ENCODE results near the gene TBC1D14. TPM values are rescaled to one million over a fixed set of nuclear protein-coding genes. Genes with fewer than 3 reads are reported as not detected.

The TBC1D14 gene
- polyA plus RNA-seq, 3 donors, result 36.3 to 44.7 (median 39.3) TPM

DNA sequence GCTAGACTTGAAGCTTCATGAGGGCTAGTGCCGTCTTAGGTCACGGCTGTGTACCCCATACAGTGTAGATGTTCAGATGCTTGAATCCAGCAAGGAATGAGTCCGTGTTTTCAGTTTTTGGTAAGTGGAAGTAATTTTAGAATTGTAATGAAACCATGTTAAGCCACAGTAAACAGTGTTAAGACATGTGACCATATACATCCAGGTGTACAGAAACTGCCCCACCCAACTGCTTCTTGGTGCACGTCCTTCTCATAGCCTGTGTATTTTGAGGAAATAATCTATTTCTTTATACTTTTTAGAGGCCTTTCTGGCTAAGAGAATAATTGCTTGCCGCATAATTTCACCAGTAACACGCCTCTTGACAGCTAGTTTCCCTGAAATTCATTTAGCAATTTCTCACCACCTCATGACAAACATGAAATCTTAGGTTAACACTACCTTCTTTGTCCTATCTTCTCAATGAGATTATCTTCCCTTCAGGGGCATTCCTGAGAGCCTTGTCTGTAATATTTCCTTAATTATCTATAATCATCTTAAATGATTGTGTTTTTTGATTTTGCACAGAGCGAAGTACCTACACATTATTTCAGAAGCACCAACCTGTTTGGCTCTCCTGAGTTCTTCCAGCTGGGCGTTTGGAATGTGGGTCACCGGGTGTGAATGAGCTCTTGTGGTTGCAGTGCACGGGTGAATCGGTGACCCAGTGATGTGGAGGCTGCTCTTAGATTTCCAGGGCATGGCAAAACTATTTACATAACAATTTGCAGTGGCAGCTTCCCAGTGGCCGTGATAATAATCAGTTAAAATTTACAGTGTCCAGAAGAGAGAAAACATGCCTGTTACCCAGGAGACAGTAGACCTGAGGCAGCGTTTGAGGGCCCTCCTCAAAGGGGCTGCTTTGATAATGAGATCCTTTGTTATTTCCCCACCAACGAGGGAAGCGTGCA lies 83.4 kb downstream of the TBC1D14 start:
- H3K4me1 Mint-ChIP-seq, result peaks cover 49% of the 10 kb centered on the region
- H3K4me3 Mint-ChIP-seq, result no peak overlapping the region
- intact Hi-C loops (cut with micrococcal nuclease), result no loop called here
- Histone ChIP-seq H3K4me2 (replicated peaks; ENCODE audit: extremely low read depth, low read length, poor library complexity, severe bottlenecking) (no peak overlapping the region), H3K9ac (ENCODE audit: insufficient read depth, low read length, poor library complexity, severe bottlenecking) (no peak overlapping the region), H2AFZ (ENCODE audit: insufficient read depth, low read depth, low read length, poor library complexity, severe bottlenecking) (no peak overlapping the region), H4K20me1 (ENCODE audit: insufficient read depth, low read length) (peaks cover 83% of the 10 kb centered on the region), H3K27ac (ENCODE audit: low read depth in 1 of 2, low read length in 2 of 2) (peak overlapping the region in 1 of 2 donors; percentile 69), H3K4me3 (replicated peaks in 1 of 3; ENCODE audit: low read depth in 2 of 3, low read length in 3 of 3) (no peak overlapping the region), H3K36me3 (replicated peaks in 1 of 2; ENCODE audit: control insufficient read depth in 1 of 2, insufficient read depth in 2 of 2, low read length in 2 of 2) (peaks cover 22 to 46% of the 10 kb centered on the region in 2 donors), H3K79me2 (ENCODE audit: insufficient read depth, low read length) (peaks cover 67% of the 10 kb centered on the region), H3K9me3 (replicated peaks in 1 of 2; ENCODE audit: control insufficient read depth in 1 of 2, insufficient read depth in 1 of 2, low read length in 2 of 2) (no peaks in the 10 kb centered on the region), H3K27me3 (ENCODE audit: control insufficient read depth in 2 of 2, insufficient read depth in 2 of 2, low read length in 2 of 2) (no peaks in the 10 kb centered on the region), H3K4me1 (ENCODE audit: control insufficient read depth in 1 of 2, insufficient read depth in 2 of 2, low read length in 2 of 2) (peaks cover 36 to 49% of the 10 kb centered on the region in 2 donors)
- peaks cover 0 to 3% (median 2%) of the 10 kb centered on the region in 3 donors for H3K27me3 Mint-ChIP-seq (ENCODE audit: low read depth in 3 of 3)
- 98% methylated on average over 9 of the region's 15 CpGs for WGBS (ENCODE audit: insufficient coverage)
- DNase-seq, result no peak
- H3K36me3 Mint-ChIP-seq, result peaks cover 40 to 59% of the 10 kb centered on the region in 2 donors
- no peaks in the 10 kb centered on the region for H3K9me3 Mint-ChIP-seq
- no peak for TF ChIP-seq CTCF (IDR thresholded peaks at IDR 0.05)
- peak overlapping the region in 2 of 7 donors; percentile 22 to 87 for H3K27ac Mint-ChIP-seq

- Histone ChIP-seq H4K20me1 (ENCODE audit: insufficient read depth, low read length) (peaks cover 76% of the 10 kb centered on the region), H3K36me3 (replicated peaks in 1 of 2; ENCODE audit: control insufficient read depth in 1 of 2, insufficient read depth in 2 of 2, low read length in 2 of 2) (peaks cover 45 to 71% of the 10 kb centered on the region in 2 donors), H3K79me2 (ENCODE audit: insufficient read depth, low read length) (peaks cover 37% of the 10 kb centered on the region), H3K9ac (ENCODE audit: insufficient read depth, low read length, poor library complexity, severe bottlenecking) (no peak overlapping the region), H3K9me3 (replicated peaks in 1 of 2; ENCODE audit: control insufficient read depth in 1 of 2, insufficient read depth in 1 of 2, low read length in 2 of 2) (no peaks in the 10 kb centered on the region), H3K27me3 (ENCODE audit: control insufficient read depth in 2 of 2, insufficient read depth in 2 of 2, low read length in 2 of 2) (no peaks in the 10 kb centered on the region), H2AFZ (ENCODE audit: insufficient read depth, low read depth, low read length, poor library complexity, severe bottlenecking) (no peak overlapping the region), H3K4me2 (replicated peaks; ENCODE audit: extremely low read depth, low read length, poor library complexity, severe bottlenecking) (no peak overlapping the region), H3K27ac (ENCODE audit: low read depth in 1 of 2, low read length in 2 of 2) (no peak overlapping the region), H3K4me3 (replicated peaks in 1 of 3; ENCODE audit: low read depth in 2 of 3, low read length in 3 of 3) (no peak overlapping the region), H3K4me1 (ENCODE audit: control insufficient read depth in 1 of 2, insufficient read depth in 2 of 2, low read length in 2 of 2) (peaks cover 31 to 34% of the 10 kb centered on the region in 2 donors)
- H3K4me1 Mint-ChIP-seq, result peaks cover 34% of the 10 kb centered on the region
- H3K36me3 Mint-ChIP-seq, result peaks cover 66 to 79% of the 10 kb centered on the region in 2 donors
- no peaks in the 10 kb centered on the region for H3K9me3 Mint-ChIP-seq
- no peak for TF ChIP-seq CTCF (IDR thresholded peaks at IDR 0.05)
- DNase-seq, result no peak
- intact Hi-C loops (cut with micrococcal nuclease), result loop anchor here in 1 of 2 donors (5.0 kb wide), 1 partner anchor 41 kb away; no protein-coding TSS in a partner anchor
- H3K27ac Mint-ChIP-seq, result no peak overlapping the region
- 97% methylated on average over 7 of the region's 12 CpGs for WGBS (ENCODE audit: insufficient coverage)
- H3K4me3 Mint-ChIP-seq, result no peak overlapping the region
- no peaks in the 10 kb centered on the region for H3K27me3 Mint-ChIP-seq (ENCODE audit: low read depth in 3 of 3)
Observed at GRCh38 chr4:6996481-6996880, 86.9 kb downstream of the TBC1D14 start.

Measured in CD14-positive monocyte (primary cell).